Skin of body (tissue), 2 donors: Measurements from ENCODE around the gene CCDC142. TPM values are rescaled to one million over a fixed set of nuclear protein-coding genes. Genes with fewer than 3 reads are reported as not detected.
"Not testable (repeated sequence)": the region's sequence is repeated elsewhere in the genome, so short reads cannot be mapped to it uniquely, and the experiment has no call there.

Source experiments
- DNase-seq: peaks from one replicate; lab custom pipeline; 2025; lab: John Stamatoyannopoulos, UW
- total RNA-seq: library from RNA; depleted of rRNA; stranded (reverse); fragments of >200 nt; gene quantifications from one replicate; pipeline ENCODE4 v1.2.3, GENCODE V29; 2014

The CCDC142 gene
- total RNA-seq, 1 donor from 2014 or later, result 17.5 TPM

GRCh38 chr2:74499267-74499939 lies 16.6 kb upstream of the CCDC142 start, which contains the start of gene LBX2:
Gene LBX2, minus strand, starts transcription at chr2:74499603. Its CDS starts 66 bp downstream, at chr2:74499537.
- DNase-seq, result no peak

- no peak for DNase-seq
Measured at GRCh38 chr2:74498500-74499266, 15.9 kb upstream of the CCDC142 start.

GRCh38 chr2:74497777-74498499 lies 15.1 kb upstream of the CCDC142 start:
- DNase-seq, result no peak

- no peak for DNase-seq
Measured at GRCh38 chr2:74496997-74497776, 14.4 kb upstream of the CCDC142 start.

GRCh38 chr2:74495440-74495839 lies 12.6 kb upstream of the CCDC142 start:
- DNase-seq, result no peak

- DNase-seq, result no peak
Measured at GRCh38 chr2:74493546-74493945, 10.7 kb upstream of the CCDC142 start.

GRCh38 chr2:74491648-74492544 lies 9.1 kb upstream of the CCDC142 start:
- no peak for DNase-seq

- no peak for DNase-seq
Measured at GRCh38 chr2:74489906-74490305, 7.1 kb upstream of the CCDC142 start.

- no peak for DNase-seq
Measured at GRCh38 chr2:74488643-74489481, 6.1 kb upstream of the CCDC142 start.

- DNase-seq, result no peak
Measured at GRCh38 chr2:74486141-74486540, 3.3 kb upstream of the CCDC142 start.

GRCh38 chr2:74483675-74484164 lies 922 bp upstream of the CCDC142 start:
- DNase-seq, result not testable (repeated sequence)

GRCh38 chr2:74481961-74482800 lies 617 bp downstream of the CCDC142 start:
- DNase-seq, result no peak

GRCh38 chr2:74481431-74481830 lies 1.4 kb downstream of the CCDC142 start:
- no peak for DNase-seq

GRCh38 chr2:74474899-74475298 lies 7.9 kb downstream of the CCDC142 start:
- no peak for DNase-seq

GRCh38 chr2:74474481-74474880 lies 8.3 kb downstream of the CCDC142 start:
- DNase-seq, result no peak

GRCh38 chr2:74472945-74473258 lies 9.9 kb downstream of the CCDC142 start:
- DNase-seq, result peak; percentile 48

GRCh38 chr2:74472086-74472944 lies 10.5 kb downstream of the CCDC142 start, which contains the start of gene MRPL53:
Gene MRPL53, minus strand, starts transcription at chr2:74472680. Its CDS starts 20 bp downstream, at chr2:74472660.
- peak; percentile 90 for DNase-seq
